Measurements from ENCODE around the gene EPHA1.

DNA sequence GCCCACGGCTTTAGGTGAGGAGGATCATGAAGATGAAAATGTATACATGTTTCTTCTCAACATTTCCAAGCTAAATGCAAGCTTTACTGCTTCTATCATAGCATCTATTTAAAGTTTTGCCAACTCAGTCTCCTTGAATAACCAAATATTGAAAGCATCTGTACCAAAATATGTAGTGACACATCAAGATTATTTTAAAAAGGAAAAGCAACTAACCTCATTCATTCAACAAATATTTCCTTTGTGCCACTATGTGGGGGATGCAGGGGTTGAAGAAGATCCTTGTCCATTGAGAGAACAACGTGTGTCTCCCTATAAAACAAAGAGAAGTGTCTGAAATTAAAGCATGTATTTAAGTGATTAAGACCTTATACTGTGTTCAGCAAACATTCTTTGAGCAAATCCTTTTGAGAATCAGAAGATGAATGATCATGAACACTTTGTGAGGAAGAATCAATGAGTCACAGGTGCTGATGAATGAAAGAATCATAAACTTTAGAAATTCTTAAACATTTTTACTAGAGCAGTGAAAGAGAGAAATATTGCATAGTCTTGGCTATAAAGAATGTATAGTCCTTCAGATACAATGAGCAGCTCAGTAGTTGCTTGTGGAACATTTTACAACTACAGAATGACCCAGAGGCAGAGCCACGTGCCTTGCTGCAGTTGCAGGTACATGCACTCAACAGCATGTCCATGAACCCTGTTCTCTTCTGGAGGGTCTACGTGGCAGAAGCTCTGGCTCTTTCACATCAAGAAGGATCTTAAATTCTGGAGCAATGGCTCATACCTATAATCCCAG lies 48.5 kb upstream of the EPHA1 start:
- TF ChIP-seq, protein P1, sequence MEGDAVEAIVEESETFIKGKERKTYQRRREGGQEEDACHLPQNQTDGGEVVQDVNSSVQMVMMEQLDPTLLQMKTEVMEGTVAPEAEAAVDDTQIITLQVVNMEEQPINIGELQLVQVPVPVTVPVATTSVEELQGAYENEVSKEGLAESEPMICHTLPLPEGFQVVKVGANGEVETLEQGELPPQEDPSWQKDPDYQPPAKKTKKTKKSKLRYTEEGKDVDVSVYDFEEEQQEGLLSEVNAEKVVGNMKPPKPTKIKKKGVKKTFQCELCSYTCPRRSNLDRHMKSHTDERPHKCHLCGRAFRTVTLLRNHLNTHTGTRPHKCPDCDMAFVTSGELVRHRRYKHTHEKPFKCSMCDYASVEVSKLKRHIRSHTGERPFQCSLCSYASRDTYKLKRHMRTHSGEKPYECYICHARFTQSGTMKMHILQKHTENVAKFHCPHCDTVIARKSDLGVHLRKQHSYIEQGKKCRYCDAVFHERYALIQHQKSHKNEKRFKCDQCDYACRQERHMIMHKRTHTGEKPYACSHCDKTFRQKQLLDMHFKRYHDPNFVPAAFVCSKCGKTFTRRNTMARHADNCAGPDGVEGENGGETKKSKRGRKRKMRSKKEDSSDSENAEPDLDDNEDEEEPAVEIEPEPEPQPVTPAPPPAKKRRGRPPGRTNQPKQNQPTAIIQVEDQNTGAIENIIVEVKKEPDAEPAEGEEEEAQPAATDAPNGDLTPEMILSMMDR (IDR thresholded peaks at IDR 0.05) = no peak
- no peak for TF ChIP-seq POLR2A (IDR thresholded peaks at IDR 0.05)
